ENCODE data around the gene MIDN. TPM values are rescaled to one million over a fixed set of nuclear protein-coding genes. Genes with fewer than 3 reads are reported as not detected.
A peak's percentile ranks its signal among the peaks of the same experiment; 100 is the strongest.

The MIDN gene
- total and polyA plus RNA-seq, 10 of the 15 experiments (the other 5 are each of a cell fraction or from before 2014, with no cell fraction given), result 0.38 to 51.5 (median 7.2) TPM

GRCh38 chr19:1275260-1275975, 27.0 kb downstream of the MIDN start, which contains the start of gene FAM174C (continued):
- TF ChIP-seq CEBPB (IDR thresholded peaks at IDR 0.05; ENCODE audit: borderline replicate concordance in 1 of 2, low read depth in 2 of 2, low read length in 2 of 2) (no peak), PAX5 (IDR thresholded peaks at IDR 0.05; ENCODE audit: borderline replicate concordance, low read depth, low read length) (peak; percentile 51; the same call in 1 of the 2 replicates), ZNF24 (IDR thresholded peaks at IDR 0.05) (peak; percentile 63), SREBF2 (IDR thresholded peaks at IDR 0.05; ENCODE audit: low read length) (no peak), EZH2 (IDR thresholded peaks at IDR 0.05; ENCODE audit: borderline replicate concordance, control insufficient read depth, low read depth, low read length) (no peak), MEF2A (IDR thresholded peaks at IDR 0.05; ENCODE audit: insufficient read depth, low read depth, low read length) (no peak), EED (IDR thresholded peaks at IDR 0.05; ENCODE audit: low read depth) (no peak), POLR2A (IDR thresholded peaks at IDR 0.05; ENCODE audit: low read depth, low read length) (peak; percentile 89), SIX5 (IDR thresholded peaks at IDR 0.05; ENCODE audit: low read depth, low read length, severe bottlenecking) (peak; percentile 26), HSF1 (IDR thresholded peaks at IDR 0.05; ENCODE audit: low read depth, low read length) (no peak), PBX3 (IDR thresholded peaks at IDR 0.05; ENCODE audit: insufficient replicate concordance, low read depth, low read length) (peak; percentile 94), NR2F1 (conservative IDR thresholded peaks at IDR 0.05) (peak; percentile 85), CBX3 (IDR thresholded peaks at IDR 0.05; ENCODE audit: borderline replicate concordance, low read depth) (no peak), SREBF1 (IDR thresholded peaks at IDR 0.05; ENCODE audit: low read length) (no peak; the same call in 1 of the 2 replicates), E2F8 (IDR thresholded peaks at IDR 0.05; ENCODE audit: low read depth, partially characterized antibody) (no peak), USF1 (IDR thresholded peaks at IDR 0.05; ENCODE audit: borderline replicate concordance, extremely low read length, insufficient read depth, low read depth, low read length) (peak; percentile 98), TCF3 (IDR thresholded peaks at IDR 0.05; ENCODE audit: borderline replicate concordance, insufficient read depth, low read depth, low read length) (0 out of 2 replicates have a peak, but pooled peaks have one; percentile 46), FOXK2 (IDR thresholded peaks at IDR 0.05) (no peak), FOXM1 (IDR thresholded peaks at IDR 0.05; ENCODE audit: low read depth, low read length) (no peak), MYB (IDR thresholded peaks at IDR 0.05; ENCODE audit: borderline replicate concordance, low read depth, low read length) (no peak), TBL1XR1 (IDR thresholded peaks at IDR 0.05; ENCODE audit: low read depth, low read length) (no peak; the same call in 1 of the 2 replicates), PML (IDR thresholded peaks at IDR 0.05; ENCODE audit: low read length) (0 out of 2 replicates have a peak, but pooled peaks have one; percentile 33), MTA2 (IDR thresholded peaks at IDR 0.05; ENCODE audit: low read depth) (no peak), CREB1 (IDR thresholded peaks at IDR 0.05; ENCODE audit: low read depth) (peak; percentile 93), NFYB (IDR thresholded peaks at IDR 0.05; ENCODE audit: insufficient read depth, low read depth, low read length) (peak; percentile 79; the same call in 1 of the 2 replicates), IRF4 (IDR thresholded peaks at IDR 0.05; ENCODE audit: low read depth, low read length) (no peak)

Data from GM12878 (cell line).